Measurements from ENCODE around the gene UPF3A.

DNA sequence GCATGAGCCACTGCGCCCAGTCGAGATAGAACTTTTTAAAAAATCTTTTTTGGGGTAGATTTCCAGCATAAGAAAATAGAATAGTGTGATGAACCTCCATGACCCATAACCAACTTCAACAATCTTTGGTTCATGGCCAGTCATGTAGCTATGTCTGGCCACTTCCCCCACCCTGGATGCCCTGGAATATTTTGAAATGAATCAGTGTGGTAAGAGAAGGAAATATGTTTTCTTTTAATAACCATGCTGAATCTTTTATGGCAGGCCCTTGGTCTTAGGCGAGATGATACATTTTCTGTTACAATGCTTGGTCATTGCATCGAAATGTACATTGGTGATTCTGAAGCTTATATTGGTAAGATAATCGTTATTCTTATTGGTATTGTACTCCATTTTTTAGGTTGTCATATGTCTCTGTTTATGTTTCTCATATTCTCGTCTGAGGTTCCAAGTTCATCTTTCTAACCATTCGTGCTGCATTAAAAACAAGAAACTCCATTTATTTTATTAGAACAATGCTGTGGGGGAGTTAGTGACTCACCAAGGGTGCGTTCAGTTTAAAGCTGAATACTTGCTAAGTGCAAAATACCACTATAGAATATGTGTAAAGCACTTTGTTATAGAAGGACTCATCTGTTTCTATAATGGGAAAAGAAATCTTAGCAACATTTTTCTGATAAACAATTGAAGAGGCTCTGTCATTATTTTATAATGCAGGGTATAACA, 16.4 kb upstream of the UPF3A start:
- TF ChIP-seq ARNT (IDR thresholded peaks at IDR 0.05), result no peak
- TF ChIP-seq NR2C1 (IDR thresholded peaks at IDR 0.05), result no peak
- no peak for TF ChIP-seq NR2C1 (tag; IDR thresholded peaks at IDR 0.05)
- TF ChIP-seq HEY1 (CRISPR knock-in tag; IDR thresholded peaks at IDR 0.05; ENCODE audit: borderline replicate concordance), result no peak
- no peak for TF ChIP-seq SIN3A (IDR thresholded peaks at IDR 0.05; ENCODE audit: borderline replicate concordance in 2 of 2, control insufficient read depth in 1 of 2, low read depth in 2 of 2, low read length in 2 of 2)
- no peak for TF ChIP-seq ETS2 (tag; IDR thresholded peaks at IDR 0.05; ENCODE audit: borderline replicate concordance, poor library complexity, severe bottlenecking)
- TF ChIP-seq, protein P1, sequence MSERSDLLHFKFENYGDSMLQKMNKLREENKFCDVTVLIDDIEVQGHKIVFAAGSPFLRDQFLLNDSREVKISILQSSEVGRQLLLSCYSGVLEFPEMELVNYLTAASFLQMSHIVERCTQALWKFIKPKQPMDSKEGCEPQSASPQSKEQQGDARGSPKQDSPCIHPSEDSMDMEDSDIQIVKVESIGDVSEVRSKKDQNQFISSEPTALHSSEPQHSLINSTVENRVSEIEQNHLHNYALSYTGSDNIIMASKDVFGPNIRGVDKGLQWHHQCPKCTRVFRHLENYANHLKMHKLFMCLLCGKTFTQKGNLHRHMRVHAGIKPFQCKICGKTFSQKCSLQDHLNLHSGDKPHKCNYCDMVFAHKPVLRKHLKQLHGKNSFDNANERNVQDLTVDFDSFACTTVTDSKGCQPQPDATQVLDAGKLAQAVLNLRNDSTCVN (CRISPR knock-in tag; IDR thresholded peaks at IDR 0.05), result no peak
- no peak for TF ChIP-seq OTX1 (CRISPR knock-in tag; IDR thresholded peaks at IDR 0.05)
- no peak for TF ChIP-seq ZNF436 (CRISPR knock-in tag; IDR thresholded peaks at IDR 0.05)
- TF ChIP-seq, protein P2, sequence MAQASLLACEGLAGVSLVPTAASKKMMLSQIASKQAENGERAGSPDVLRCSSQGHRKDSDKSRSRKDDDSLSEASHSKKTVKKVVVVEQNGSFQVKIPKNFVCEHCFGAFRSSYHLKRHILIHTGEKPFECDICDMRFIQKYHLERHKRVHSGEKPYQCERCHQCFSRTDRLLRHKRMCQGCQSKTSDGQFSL (CRISPR knock-in tag; IDR thresholded peaks at IDR 0.05), result no peak
- TF ChIP-seq, protein P2 (tag; IDR thresholded peaks at IDR 0.05), result no peak

Measured in K562 (cell line).